Neuron (in vitro differentiated cells): ENCODE results near the gene NDUFS5.
A peak's percentile ranks its signal among the peaks of the same experiment; 100 is the strongest.
"Not testable (repeated sequence)": the region's sequence is repeated elsewhere in the genome, so short reads cannot be mapped to it uniquely, and the experiment has no call there.

Source experiments
- H2AFZ ChIP-seq: one replicate; pipeline ENCODE4 v1.6.1; 2013; ENCODE audit warnings: low read depth, mild to moderate bottlenecking, inconsistent platforms, low read length, moderate library complexity
- H3K27me3 ChIP-seq: one replicate; pipeline ENCODE4 v1.6.1; 2013; ENCODE audit warnings: low read length; ENCODE audit not compliant: insufficient read depth
- H3K36me3 ChIP-seq: one replicate; pipeline ENCODE4 v1.6.1; 2013; ENCODE audit warnings: low read length; ENCODE audit not compliant: insufficient read depth
- H3K4me1 ChIP-seq: one replicate; pipeline ENCODE4 v1.6.1; 2013; ENCODE audit warnings: low read length; ENCODE audit not compliant: insufficient read depth
- H3K4me3 ChIP-seq: 2 replicates; pipeline ENCODE4 v1.5.1; 2013; ENCODE audit warnings: mild to moderate bottlenecking, low read length, moderate library complexity
- H3K9me3 ChIP-seq: one replicate; pipeline ENCODE4 v1.6.1; 2013; ENCODE audit warnings: low read length

NDUFS5 gene

GRCh38 chr1:39026051-39026865 lies at the start of gene NDUFS5:
NDUFS5 (plus strand) TSS chr1:39026350; CDS start chr1:39028725, 2,375 bp downstream.
- Histone ChIP-seq H3K36me3 (peaks cover 20% of the 10 kb centered on the region), H2AFZ (peak within 1 kb of the TSS; percentile 14), H3K9me3 (no peaks in the 10 kb centered on the region), H3K4me1 (peaks cover 9% of the 10 kb centered on the region), H3K4me3 (peak within 1 kb of the TSS; percentile 77), H3K27me3 (no peaks in the 10 kb centered on the region)

- H2AFZ ChIP-seq, H3K4me3 ChIP-seq, H3K36me3 ChIP-seq, H3K4me1 ChIP-seq, H3K27me3 ChIP-seq, H3K9me3 ChIP-seq: not testable (repeated sequence)
Observed at GRCh38 chr1:38977399-38978244, 48.5 kb upstream of the NDUFS5 start.

GRCh38 chr1:38978245-38978542 lies 48.0 kb upstream of the NDUFS5 start:
- H3K4me1 ChIP-seq, H3K9me3 ChIP-seq, H2AFZ ChIP-seq, H3K27me3 ChIP-seq, H3K4me3 ChIP-seq, H3K36me3 ChIP-seq: not testable (repeated sequence)

- H3K4me1 ChIP-seq, H3K27me3 ChIP-seq, H3K36me3 ChIP-seq, H3K4me3 ChIP-seq, H2AFZ ChIP-seq, H3K9me3 ChIP-seq: not testable (repeated sequence)
Observed at GRCh38 chr1:38979380-38979779, 46.8 kb upstream of the NDUFS5 start.

GRCh38 chr1:38989979-38990378 lies 36.2 kb upstream of the NDUFS5 start:
- no peaks in the 10 kb centered on the region for H3K27me3 ChIP-seq
- peaks cover 6% of the 10 kb centered on the region for H3K36me3 ChIP-seq
- no peaks in the 10 kb centered on the region for H3K9me3 ChIP-seq
- H3K4me3 ChIP-seq, result peak overlapping the region; percentile 95
- H3K4me1 ChIP-seq, result peaks cover 18% of the 10 kb centered on the region
- H2AFZ ChIP-seq, result peak overlapping the region; percentile 57

- H3K36me3 ChIP-seq, result peaks cover 10% of the 10 kb centered on the region
- H3K27me3 ChIP-seq, result no peaks in the 10 kb centered on the region
- no peaks in the 10 kb centered on the region for H3K9me3 ChIP-seq
- peak overlapping the region; percentile 95 for H3K4me3 ChIP-seq
- peak overlapping the region; percentile 57 for H2AFZ ChIP-seq
- H3K4me1 ChIP-seq, result peaks cover 18% of the 10 kb centered on the region
Observed at GRCh38 chr1:38990386-38990737, 35.8 kb upstream of the NDUFS5 start.

- Histone ChIP-seq H3K27me3 (no peaks in the 10 kb centered on the region), H3K36me3 (peaks cover 15% of the 10 kb centered on the region), H2AFZ (peak within 1 kb of the TSS; percentile 60), H3K9me3 (no peaks in the 10 kb centered on the region), H3K4me1 (peaks cover 18% of the 10 kb centered on the region), H3K4me3 (peak within 1 kb of the TSS; percentile 95)
Observed at GRCh38 chr1:38990738-38991637, 35.2 kb upstream of the NDUFS5 start, which contains the start of gene AKIRIN1. AKIRIN1 (plus strand) TSS chr1:38991276; CDS start chr1:38991381, 105 bp downstream.

GRCh38 chr1:38991638-38992411 lies 34.3 kb upstream of the NDUFS5 start:
- peak overlapping the region; percentile 95 for H3K4me3 ChIP-seq
- no peaks in the 10 kb centered on the region for H3K9me3 ChIP-seq
- peak overlapping the region; percentile 60 for H2AFZ ChIP-seq
- H3K4me1 ChIP-seq, result peaks cover 18% of the 10 kb centered on the region
- H3K27me3 ChIP-seq, result no peaks in the 10 kb centered on the region
- H3K36me3 ChIP-seq, result peaks cover 18% of the 10 kb centered on the region

GRCh38 chr1:38992412-38993111 lies 33.6 kb upstream of the NDUFS5 start:
- Histone ChIP-seq H3K9me3 (no peaks in the 10 kb centered on the region), H3K27me3 (no peaks in the 10 kb centered on the region), H3K36me3 (peaks cover 25% of the 10 kb centered on the region), H3K4me3 (peak overlapping the region; percentile 95), H3K4me1 (peaks cover 18% of the 10 kb centered on the region), H2AFZ (no peak overlapping the region)

- H2AFZ ChIP-seq, result no peak overlapping the region
- H3K4me1 ChIP-seq, result peaks cover 18% of the 10 kb centered on the region
- H3K27me3 ChIP-seq, result no peaks in the 10 kb centered on the region
- no peaks in the 10 kb centered on the region for H3K9me3 ChIP-seq
- no peak overlapping the region for H3K4me3 ChIP-seq
- peaks cover 36% of the 10 kb centered on the region for H3K36me3 ChIP-seq
Observed at GRCh38 chr1:38994196-38994595, 32.0 kb upstream of the NDUFS5 start.

GRCh38 chr1:38997034-38997900 lies 28.9 kb upstream of the NDUFS5 start:
- Histone ChIP-seq H3K27me3 (no peaks in the 10 kb centered on the region), H3K4me3 (no peak overlapping the region), H3K4me1 (peaks cover 10% of the 10 kb centered on the region), H2AFZ (no peak overlapping the region), H3K9me3 (no peaks in the 10 kb centered on the region), H3K36me3 (peaks cover 64% of the 10 kb centered on the region)
